Measurements from ENCODE around the gene HCLS1.

DNA sequence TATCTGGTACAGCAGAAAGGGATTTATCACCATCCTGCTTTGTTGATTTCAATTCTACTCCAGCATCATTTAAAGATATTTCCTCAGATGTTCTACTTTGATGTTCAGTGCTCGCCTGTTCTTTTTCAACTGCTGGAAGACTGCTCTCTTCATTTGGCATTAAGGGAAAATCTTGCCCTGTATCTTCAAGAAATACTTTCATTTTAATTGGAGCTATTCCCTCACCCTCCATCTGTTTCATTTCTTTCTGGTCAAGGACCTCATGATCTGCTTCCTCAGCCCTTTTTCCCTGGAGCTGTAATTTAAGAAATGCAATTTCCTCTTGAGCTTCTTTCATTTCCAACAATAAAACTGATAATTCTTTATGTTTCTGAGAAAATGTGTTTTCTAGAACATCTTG lies 37.8 kb upstream of the HCLS1 start:
- TF ChIP-seq, protein P1, sequence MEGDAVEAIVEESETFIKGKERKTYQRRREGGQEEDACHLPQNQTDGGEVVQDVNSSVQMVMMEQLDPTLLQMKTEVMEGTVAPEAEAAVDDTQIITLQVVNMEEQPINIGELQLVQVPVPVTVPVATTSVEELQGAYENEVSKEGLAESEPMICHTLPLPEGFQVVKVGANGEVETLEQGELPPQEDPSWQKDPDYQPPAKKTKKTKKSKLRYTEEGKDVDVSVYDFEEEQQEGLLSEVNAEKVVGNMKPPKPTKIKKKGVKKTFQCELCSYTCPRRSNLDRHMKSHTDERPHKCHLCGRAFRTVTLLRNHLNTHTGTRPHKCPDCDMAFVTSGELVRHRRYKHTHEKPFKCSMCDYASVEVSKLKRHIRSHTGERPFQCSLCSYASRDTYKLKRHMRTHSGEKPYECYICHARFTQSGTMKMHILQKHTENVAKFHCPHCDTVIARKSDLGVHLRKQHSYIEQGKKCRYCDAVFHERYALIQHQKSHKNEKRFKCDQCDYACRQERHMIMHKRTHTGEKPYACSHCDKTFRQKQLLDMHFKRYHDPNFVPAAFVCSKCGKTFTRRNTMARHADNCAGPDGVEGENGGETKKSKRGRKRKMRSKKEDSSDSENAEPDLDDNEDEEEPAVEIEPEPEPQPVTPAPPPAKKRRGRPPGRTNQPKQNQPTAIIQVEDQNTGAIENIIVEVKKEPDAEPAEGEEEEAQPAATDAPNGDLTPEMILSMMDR (conservative IDR thresholded peaks at IDR 0.05; ENCODE audit: low read length), result no peak
- no peak for TF ChIP-seq EZH2phosphoT487 (IDR thresholded peaks at IDR 0.05; ENCODE audit: borderline replicate concordance, low read depth, low read length)
